ENCODE results near the gene MTM1. TPM values are rescaled to one million over a fixed set of nuclear protein-coding genes. Genes with fewer than 3 reads are reported as not detected.
A peak's percentile ranks its signal among the peaks of the same experiment; 100 is the strongest.

MTM1 gene
- total RNA-seq, 1 experiment from 2014 or later: 15.8 TPM

DNA sequence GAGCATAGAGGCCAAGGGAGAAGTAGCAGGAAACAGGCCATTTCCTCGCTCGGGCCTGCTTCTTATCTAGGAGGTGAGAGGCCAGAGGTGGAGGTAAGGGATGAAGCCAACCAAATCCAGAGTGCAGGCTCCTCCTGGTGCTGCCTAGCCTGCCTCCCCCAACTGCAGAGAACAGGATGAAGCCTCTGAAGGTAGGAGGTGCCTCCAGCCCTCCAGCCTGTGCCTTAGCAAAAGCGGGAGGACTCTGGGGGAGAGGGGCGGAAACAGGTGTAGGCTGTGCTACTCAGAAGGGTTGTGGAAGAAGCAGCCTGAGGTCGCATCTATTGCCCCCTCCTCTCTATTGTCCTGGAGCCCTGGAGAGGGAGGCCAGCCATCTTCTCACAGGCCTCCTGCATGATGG lies 2.9 kb upstream of the MTM1 start:
- DNase-seq: no peak
- no peak overlapping the region for H2AFZ ChIP-seq (ENCODE audit: low read length)
- no peak overlapping the region for H3K9ac ChIP-seq (ENCODE audit: low read length)
- peaks cover 17% of the 10 kb centered on the region for H3K4me1 ChIP-seq (ENCODE audit: low read length)
- no peaks in the 10 kb centered on the region for H3K9me2 ChIP-seq (replicated peaks; ENCODE audit: insufficient read depth, low read length)
- H3K79me2 ChIP-seq (ENCODE audit: low read length): no peaks in the 10 kb centered on the region; the same call in 1 of the 2 replicates
- H3K4me3 ChIP-seq (ENCODE audit: low read length): no peak overlapping the region
- no peak overlapping the region for H3K4me2 ChIP-seq (ENCODE audit: low read depth, low read length, poor library complexity, severe bottlenecking)
- H3K27me3 ChIP-seq (ENCODE audit: low read length): no peaks in the 10 kb centered on the region
- H4K20me1 ChIP-seq (ENCODE audit: insufficient read depth, low read depth, low read length): 0 out of 2 replicates have a peak, but pooled peaks cover 3% of the 10 kb centered on the region
- H3K9me3 ChIP-seq (ENCODE audit: low read length): no peaks in the 10 kb centered on the region
- H3K36me3 ChIP-seq (ENCODE audit: insufficient read depth, low read length): no peaks in the 10 kb centered on the region
- no peak overlapping the region for H3K27ac ChIP-seq (ENCODE audit: low read length)

DNA sequence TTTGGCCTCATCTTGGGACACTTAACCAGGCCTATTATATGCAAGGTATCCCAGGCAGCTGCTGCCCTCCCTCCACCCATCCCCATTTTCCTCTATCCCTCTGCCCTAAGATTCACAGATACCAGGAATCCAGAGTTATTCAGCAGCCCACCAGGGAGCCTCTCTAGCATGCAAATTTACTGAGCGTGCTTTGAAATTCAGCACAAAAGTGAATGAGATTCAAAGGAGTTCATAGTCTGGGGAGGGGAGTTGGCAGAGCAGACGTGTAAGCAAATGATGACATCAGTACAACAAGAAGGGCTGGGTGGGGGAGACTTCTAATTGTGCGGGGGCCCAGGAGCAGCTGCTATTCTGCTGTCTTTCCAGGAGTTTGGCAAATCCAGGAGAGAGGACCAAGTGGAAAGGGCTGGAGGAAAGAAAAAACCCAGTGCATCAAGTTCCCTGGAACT lies 1.7 kb upstream of the MTM1 start:
- Histone ChIP-seq H3K9ac (ENCODE audit: low read length) (no peak overlapping the region), H3K36me3 (ENCODE audit: insufficient read depth, low read length) (no peaks in the 10 kb centered on the region), H3K9me2 (replicated peaks; ENCODE audit: insufficient read depth, low read length) (no peaks in the 10 kb centered on the region), H3K27ac (ENCODE audit: low read length) (no peak overlapping the region), H3K4me1 (ENCODE audit: low read length) (peaks cover 29% of the 10 kb centered on the region), H4K20me1 (ENCODE audit: insufficient read depth, low read depth, low read length) (peaks cover 5% of the 10 kb centered on the region; the same call in 1 of the 2 replicates), H3K4me3 (ENCODE audit: low read length) (no peak overlapping the region), H3K4me2 (ENCODE audit: low read depth, low read length, poor library complexity, severe bottlenecking) (no peak overlapping the region), H3K79me2 (ENCODE audit: low read length) (no peaks in the 10 kb centered on the region; the same call in 1 of the 2 replicates), H3K9me3 (ENCODE audit: low read length) (no peaks in the 10 kb centered on the region), H2AFZ (ENCODE audit: low read length) (no peak overlapping the region), H3K27me3 (ENCODE audit: low read length) (no peaks in the 10 kb centered on the region)
- no peak for DNase-seq

DNA sequence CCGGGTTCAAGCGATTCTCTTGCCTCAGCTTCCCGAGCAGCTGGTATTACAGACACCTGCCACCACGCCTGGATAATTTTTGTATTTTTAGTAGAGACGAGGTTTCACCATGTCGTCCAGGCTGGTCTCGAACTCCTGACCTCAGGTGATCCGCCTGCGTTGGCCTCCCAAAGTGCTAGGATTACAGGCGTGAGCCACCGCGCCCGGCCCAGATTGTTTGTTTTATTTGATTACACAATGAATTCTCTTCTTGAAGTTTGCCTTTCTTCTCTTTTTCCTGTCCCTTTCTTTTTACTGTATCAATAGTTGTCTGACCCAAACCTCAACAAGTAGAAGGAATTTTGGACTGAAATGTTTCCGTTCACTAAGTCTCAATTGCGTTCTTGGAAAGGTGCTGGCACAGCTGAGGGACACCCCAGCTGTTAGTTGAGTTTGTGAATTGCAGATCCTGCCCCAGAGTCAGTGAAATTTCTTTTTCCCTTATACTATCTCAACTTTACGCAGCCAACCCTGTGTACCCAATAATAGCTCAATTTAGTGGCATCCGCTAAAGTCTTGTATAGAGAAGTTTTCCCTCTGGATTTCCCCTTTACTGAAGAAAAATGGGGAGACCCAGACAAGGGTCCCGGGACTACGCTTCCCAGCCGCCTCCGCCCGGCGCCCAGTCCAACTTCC lies 639 bp upstream of the MTM1 start:
- DNase-seq: no peak
- H3K27ac ChIP-seq (ENCODE audit: low read length): no peak overlapping the region
- peaks cover 36% of the 10 kb centered on the region for H3K4me1 ChIP-seq (ENCODE audit: low read length)
- no peaks in the 10 kb centered on the region for H3K9me3 ChIP-seq (ENCODE audit: low read length)
- peaks cover 15% of the 10 kb centered on the region; the same call in 1 of the 2 replicates for H4K20me1 ChIP-seq (ENCODE audit: insufficient read depth, low read depth, low read length)
- H3K4me2 ChIP-seq (ENCODE audit: low read depth, low read length, poor library complexity, severe bottlenecking): peak overlapping the region; percentile 59
- H3K9ac ChIP-seq (ENCODE audit: low read length): no peak overlapping the region
- peak overlapping the region; percentile 61 for H3K4me3 ChIP-seq (ENCODE audit: low read length)
- no peaks in the 10 kb centered on the region; the same call in 1 of the 2 replicates for H3K79me2 ChIP-seq (ENCODE audit: low read length)
- H3K27me3 ChIP-seq (ENCODE audit: low read length): no peaks in the 10 kb centered on the region
- no peaks in the 10 kb centered on the region for H3K9me2 ChIP-seq (replicated peaks; ENCODE audit: insufficient read depth, low read length)
- no peaks in the 10 kb centered on the region for H3K36me3 ChIP-seq (ENCODE audit: insufficient read depth, low read length)
- peak overlapping the region; percentile 52; the same call in 1 of the 2 replicates for H2AFZ ChIP-seq (ENCODE audit: low read length)

DNA sequence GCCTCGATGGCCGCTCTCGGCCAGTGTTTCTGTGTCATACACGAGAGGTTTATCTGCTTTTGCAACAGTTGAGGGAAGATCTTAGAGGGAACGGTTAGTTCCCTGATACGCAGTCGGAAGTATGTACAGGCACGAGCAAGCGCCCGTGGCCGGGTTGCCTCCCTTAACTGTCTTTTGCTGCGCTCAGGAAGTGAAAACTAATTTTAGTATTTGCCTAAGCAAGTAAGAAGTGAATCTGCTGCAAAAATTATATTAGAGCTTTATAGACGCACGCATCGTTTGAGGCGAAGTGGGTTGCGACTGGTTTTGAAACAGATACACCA lies 695 bp downstream of the MTM1 start:
- Histone ChIP-seq H3K27ac (ENCODE audit: low read length) (peak overlapping the region; percentile 59), H3K9me3 (ENCODE audit: low read length) (no peaks in the 10 kb centered on the region), H3K27me3 (ENCODE audit: low read length) (no peaks in the 10 kb centered on the region), H3K9me2 (replicated peaks; ENCODE audit: insufficient read depth, low read length) (no peaks in the 10 kb centered on the region), H4K20me1 (ENCODE audit: insufficient read depth, low read depth, low read length) (peaks cover 22% of the 10 kb centered on the region), H3K9ac (ENCODE audit: low read length) (peak overlapping the region; percentile 64), H2AFZ (ENCODE audit: low read length) (no peak overlapping the region), H3K4me2 (ENCODE audit: low read depth, low read length, poor library complexity, severe bottlenecking) (peak overlapping the region; percentile 65), H3K4me3 (ENCODE audit: low read length) (peak overlapping the region; percentile 67), H3K36me3 (ENCODE audit: insufficient read depth, low read length) (no peaks in the 10 kb centered on the region), H3K79me2 (ENCODE audit: low read length) (no peaks in the 10 kb centered on the region; the same call in 1 of the 2 replicates), H3K4me1 (ENCODE audit: low read length) (peaks cover 36% of the 10 kb centered on the region)
- peak; percentile 84 for DNase-seq

DNA sequence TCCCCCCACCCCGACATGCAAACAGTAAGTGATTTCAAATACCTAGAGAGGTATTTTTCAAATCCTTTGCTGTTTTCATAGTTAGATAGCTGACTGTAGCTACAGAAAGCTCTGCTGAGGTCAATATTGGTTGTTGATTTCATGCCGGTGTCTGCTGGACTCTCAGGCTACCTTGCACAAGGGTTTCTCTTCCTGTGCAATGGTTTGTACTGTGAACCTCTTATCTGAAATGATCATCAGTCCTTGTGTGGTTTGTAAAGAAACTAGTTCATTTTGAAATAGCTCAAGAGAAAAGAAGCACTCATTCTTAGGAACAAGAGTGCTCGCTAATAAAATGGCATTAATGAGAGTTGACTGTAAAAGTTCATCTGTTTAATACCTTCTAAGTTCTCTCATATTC lies 2.1 kb downstream of the MTM1 start:
- DNase-seq: no peak
- H3K79me2 ChIP-seq (ENCODE audit: low read length): no peaks in the 10 kb centered on the region; the same call in 1 of the 2 replicates

DNA sequence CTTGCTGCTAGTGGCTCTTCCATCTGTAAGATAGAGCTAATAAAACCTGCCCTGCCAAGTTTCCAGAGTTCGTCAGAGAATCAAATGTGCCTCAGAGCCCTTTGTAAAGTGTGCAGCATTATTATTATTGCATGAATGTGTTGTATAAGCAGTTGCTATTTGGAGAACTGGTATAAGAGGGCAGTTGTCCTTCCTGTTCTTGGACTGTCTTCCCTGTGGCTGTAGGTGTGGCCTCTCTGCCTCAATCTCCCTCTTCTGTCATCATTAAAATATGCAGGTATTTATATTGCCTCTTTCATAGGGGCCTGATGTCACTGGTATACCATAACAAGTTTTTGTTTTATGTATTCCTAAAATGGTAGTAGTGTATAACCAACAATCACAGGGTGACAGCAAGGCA lies 3.8 kb downstream of the MTM1 start:
- H3K4me3 ChIP-seq (ENCODE audit: low read length): no peak overlapping the region
- no peaks in the 10 kb centered on the region for H3K36me3 ChIP-seq (ENCODE audit: insufficient read depth, low read length)
- no peaks in the 10 kb centered on the region; the same call in 1 of the 2 replicates for H3K79me2 ChIP-seq (ENCODE audit: low read length)
- H2AFZ ChIP-seq (ENCODE audit: low read length): no peak overlapping the region
- H3K27me3 ChIP-seq (ENCODE audit: low read length): no peaks in the 10 kb centered on the region
- H3K4me2 ChIP-seq (ENCODE audit: low read depth, low read length, poor library complexity, severe bottlenecking): no peak overlapping the region
- H3K4me1 ChIP-seq (ENCODE audit: low read length): peaks cover 49% of the 10 kb centered on the region
- H4K20me1 ChIP-seq (ENCODE audit: insufficient read depth, low read depth, low read length): peaks cover 22% of the 10 kb centered on the region
- H3K9me2 ChIP-seq (replicated peaks; ENCODE audit: insufficient read depth, low read length): no peaks in the 10 kb centered on the region
- no peaks in the 10 kb centered on the region for H3K9me3 ChIP-seq (ENCODE audit: low read length)
- no peak for DNase-seq
- no peak overlapping the region for H3K27ac ChIP-seq (ENCODE audit: low read length)
- H3K9ac ChIP-seq (ENCODE audit: low read length): no peak overlapping the region

More for the DNA sequence above, 2.1 kb downstream of the MTM1 start:
- Histone ChIP-seq H3K4me1 (ENCODE audit: low read length) (peaks cover 48% of the 10 kb centered on the region), H2AFZ (ENCODE audit: low read length) (no peak overlapping the region), H3K36me3 (ENCODE audit: insufficient read depth, low read length) (no peaks in the 10 kb centered on the region), H3K4me2 (ENCODE audit: low read depth, low read length, poor library complexity, severe bottlenecking) (peak overlapping the region; percentile 65), H3K27me3 (ENCODE audit: low read length) (no peaks in the 10 kb centered on the region), H3K4me3 (ENCODE audit: low read length) (no peak overlapping the region), H3K9ac (ENCODE audit: low read length) (no peak overlapping the region), H3K9me2 (replicated peaks; ENCODE audit: insufficient read depth, low read length) (no peaks in the 10 kb centered on the region), H3K9me3 (ENCODE audit: low read length) (no peaks in the 10 kb centered on the region), H3K27ac (ENCODE audit: low read length) (no peak overlapping the region), H4K20me1 (ENCODE audit: insufficient read depth, low read depth, low read length) (peaks cover 22% of the 10 kb centered on the region)

DNA sequence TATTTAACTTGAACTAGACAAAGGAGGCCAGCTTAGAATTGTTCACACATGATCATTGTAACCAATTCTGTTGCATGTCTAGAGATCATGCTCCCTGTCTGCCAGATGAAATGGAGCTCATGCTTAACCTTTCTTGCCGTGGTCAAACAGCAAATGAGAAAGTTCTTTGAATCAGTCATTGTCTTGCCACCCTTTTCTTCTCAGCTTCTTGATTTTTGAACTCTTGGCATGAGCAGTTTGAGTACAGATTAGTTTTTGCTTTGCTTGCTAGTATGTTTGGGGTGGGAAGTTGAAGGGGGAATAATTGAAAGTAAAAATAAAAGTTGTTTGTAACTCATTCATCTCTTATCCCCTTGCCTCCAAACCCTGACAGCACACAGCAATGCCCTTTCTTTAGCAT lies 4.7 kb downstream of the MTM1 start:
- H3K27ac ChIP-seq (ENCODE audit: low read length): no peak overlapping the region
- H3K4me1 ChIP-seq (ENCODE audit: low read length): peaks cover 45% of the 10 kb centered on the region
- H3K4me3 ChIP-seq (ENCODE audit: low read length): no peak overlapping the region
- H3K27me3 ChIP-seq (ENCODE audit: low read length): no peaks in the 10 kb centered on the region
- DNase-seq: no peak
- no peak overlapping the region for H3K9ac ChIP-seq (ENCODE audit: low read length)
- H3K79me2 ChIP-seq (ENCODE audit: low read length): no peaks in the 10 kb centered on the region; the same call in 1 of the 2 replicates
- no peaks in the 10 kb centered on the region for H3K9me2 ChIP-seq (replicated peaks; ENCODE audit: insufficient read depth, low read length)
- no peaks in the 10 kb centered on the region for H3K36me3 ChIP-seq (ENCODE audit: insufficient read depth, low read length)
- H4K20me1 ChIP-seq (ENCODE audit: insufficient read depth, low read depth, low read length): peaks cover 22% of the 10 kb centered on the region
- H2AFZ ChIP-seq (ENCODE audit: low read length): no peak overlapping the region
- no peak overlapping the region for H3K4me2 ChIP-seq (ENCODE audit: low read depth, low read length, poor library complexity, severe bottlenecking)
- no peaks in the 10 kb centered on the region for H3K9me3 ChIP-seq (ENCODE audit: low read length)

DNA sequence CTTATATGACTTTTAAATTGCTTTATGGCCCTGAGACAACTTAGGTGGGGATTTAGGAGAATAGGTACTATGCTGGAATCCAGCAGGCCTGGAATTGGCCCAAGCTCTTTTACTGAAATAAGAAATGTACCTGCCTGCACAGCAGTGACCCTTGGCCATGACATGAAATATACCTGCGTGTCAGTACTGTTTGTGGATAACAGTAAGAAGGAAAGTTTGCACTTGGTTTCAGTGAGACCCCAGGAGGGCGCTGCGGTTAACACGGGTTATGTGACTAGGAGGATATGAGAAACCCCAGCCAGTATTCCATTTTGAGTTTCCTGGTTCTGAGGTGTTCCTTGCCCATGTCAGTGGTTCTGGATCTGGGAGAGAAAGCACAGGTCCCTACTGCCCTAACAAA lies 5.3 kb downstream of the MTM1 start:
- H3K79me2 ChIP-seq (ENCODE audit: low read length): no peaks in the 10 kb centered on the region; the same call in 1 of the 2 replicates
- H3K9ac ChIP-seq (ENCODE audit: low read length): no peak overlapping the region
- peaks cover 22% of the 10 kb centered on the region for H4K20me1 ChIP-seq (ENCODE audit: insufficient read depth, low read depth, low read length)
- no peak overlapping the region for H3K27ac ChIP-seq (ENCODE audit: low read length)
- H3K27me3 ChIP-seq (ENCODE audit: low read length): no peaks in the 10 kb centered on the region
- no peak overlapping the region for H3K4me3 ChIP-seq (ENCODE audit: low read length)
- no peak for DNase-seq
- H3K9me3 ChIP-seq (ENCODE audit: low read length): no peaks in the 10 kb centered on the region
- H3K36me3 ChIP-seq (ENCODE audit: insufficient read depth, low read length): no peaks in the 10 kb centered on the region
- H2AFZ ChIP-seq (ENCODE audit: low read length): no peak overlapping the region
- H3K9me2 ChIP-seq (replicated peaks; ENCODE audit: insufficient read depth, low read length): no peaks in the 10 kb centered on the region
- no peak overlapping the region for H3K4me2 ChIP-seq (ENCODE audit: low read depth, low read length, poor library complexity, severe bottlenecking)
- peaks cover 45% of the 10 kb centered on the region for H3K4me1 ChIP-seq (ENCODE audit: low read length)

Measured in Karpas-422 (cell line).